ENCODE results near the gene PRR15L. TPM values are rescaled to one million over a fixed set of nuclear protein-coding genes. Genes with fewer than 3 reads are reported as not detected.

Gene PRR15L
- total RNA-seq, 1 donor from 2014 or later = not detected

Other genes starting within 250 kb of the PRR15L start
- not detected in 2 replicates for gene TBX21, start 224.6 kb downstream of the PRR15L start, total RNA-seq
- gene OSBPL7, start 136.1 kb downstream of the PRR15L start, total RNA-seq = 8.9 and 11.6 TPM in 2 replicates
- gene MRPL10, start 126.3 kb downstream of the PRR15L start, total RNA-seq = 19.9 and 26.0 TPM in 2 replicates
- gene LRRC46, start 126.2 kb downstream of the PRR15L start, total RNA-seq = 0.05 TPM in 1 of 2 replicates, not detected in the other
- 44.3 and 74.2 TPM in 2 replicates for gene SCRN2, start 116.6 kb downstream of the PRR15L start, total RNA-seq
- gene SP6, start 106.7 kb downstream of the PRR15L start, total RNA-seq = 3.1 and 4.8 TPM in 2 replicates
- gene SP2, start 61.6 kb downstream of the PRR15L start, total RNA-seq = 1.7 and 2.6 TPM in 2 replicates
- 36.4 and 43.0 TPM in 2 replicates for gene PNPO, start 16.3 kb downstream of the PRR15L start, total RNA-seq
- gene CDK5RAP3, start 13.2 kb upstream of the PRR15L start, total RNA-seq = 48.0 and 76.6 TPM in 2 replicates
- gene COPZ2, start 79.9 kb upstream of the PRR15L start, total RNA-seq = 3.8 and 6.5 TPM in 2 replicates
- gene NFE2L1, start 90.5 kb upstream of the PRR15L start, total RNA-seq = 95.1 and 209 TPM in 2 replicates
- gene CBX1, start 143.6 kb upstream of the PRR15L start, total RNA-seq = 65.7 and 81.3 TPM in 2 replicates
- gene SNX11, start 149.9 kb upstream of the PRR15L start, total RNA-seq = 14.0 and 15.9 TPM in 2 replicates